Measurements from ENCODE around the gene AQP2. TPM values are rescaled to one million over a fixed set of nuclear protein-coding genes. Genes with fewer than 3 reads are reported as not detected.

The AQP2 gene
- total RNA-seq, 1 experiment from 2014 or later: not detected

DNA sequence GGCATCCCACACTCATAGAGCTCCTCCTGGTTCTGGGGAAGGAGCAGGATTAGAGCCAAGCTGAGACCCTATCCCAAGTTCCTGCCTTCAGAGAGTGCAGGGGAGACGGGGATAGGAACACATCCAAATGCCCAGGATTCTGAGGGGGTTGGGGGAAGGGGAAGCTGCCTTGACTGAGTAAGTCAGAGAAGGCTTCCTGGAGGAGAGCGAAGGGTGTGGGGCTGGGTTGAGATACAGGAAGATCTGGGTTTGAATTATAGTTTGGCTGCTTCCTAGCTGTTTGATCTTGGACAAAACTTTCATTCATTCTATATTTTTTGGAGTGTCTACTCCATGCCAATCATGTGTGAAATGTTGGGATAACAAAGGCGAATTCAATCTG, 8.0 kb upstream of the AQP2 start:
- Histone ChIP-seq H3K9me3 (ENCODE audit: control insufficient read depth in 1 of 2, insufficient read depth in 1 of 2, low read depth in 1 of 2, low read length in 2 of 2) (no peaks in the 10 kb centered on the region), H3K36me3 (ENCODE audit: control insufficient read depth in 1 of 2, insufficient read depth in 2 of 2, low read length in 2 of 2) (no peaks in the 10 kb centered on the region), H3K9ac (ENCODE audit: low read length) (no peak overlapping the region), H2AFZ (ENCODE audit: low read depth, low read length, poor library complexity, severe bottlenecking) (no peak overlapping the region), H3K4me1 (ENCODE audit: control insufficient read depth in 1 of 2, insufficient read depth in 2 of 2, low read length in 2 of 2) (peaks cover 3 to 13% of the 10 kb centered on the region in 2 experiments; a peak in 3 of 4 replicates), H3K27me3 (ENCODE audit: insufficient read depth, low read length) (no peaks in the 10 kb centered on the region), H3K9me2 (ENCODE audit: insufficient read depth) (no peaks in the 10 kb centered on the region), H3K4me2 (ENCODE audit: low read length) (no peak overlapping the region), H3K4me3 (replicated peaks in 1 of 2; ENCODE audit: low read depth in 1 of 2, low read length in 2 of 2) (no peak overlapping the region), H4K20me1 (ENCODE audit: insufficient read depth) (no peaks in the 10 kb centered on the region), H3K27ac (ENCODE audit: low read depth, low read length) (no peak overlapping the region), H3K79me2 (ENCODE audit: insufficient read depth, low read length) (no peaks in the 10 kb centered on the region)
- no TSS peak for BruUV-seq (replicated peaks)
- intact Hi-C loops (cut with micrococcal nuclease): no loop called here
- no peak for ATAC-seq
- TF ChIP-seq SP1 (IDR thresholded peaks at IDR 0.05; ENCODE audit: low read depth) (no peak), POLR2AphosphoS5 (IDR thresholded peaks at IDR 0.05; ENCODE audit: low read depth, low read length) (no peak)
- POLR2A ChIA-PET: no interaction called here
- CTCF ChIA-PET: no interaction called here
- no peak for DNase-seq (ENCODE audit: low read depth, low spot score)
- RAD21 ChIA-PET (ENCODE audit: low non-redundant PET in 1 of 2, low total read pairs in 2 of 2, uncharacterized antibody in 2 of 2, unreplicated experiment in 2 of 2): no interaction called here

- H3K9me3 ChIP-seq (ENCODE audit: control insufficient read depth in 1 of 2, insufficient read depth in 1 of 2, low read depth in 1 of 2, low read length in 2 of 2): no peaks in the 10 kb centered on the region
- no peaks in the 10 kb centered on the region for H3K27me3 ChIP-seq (ENCODE audit: insufficient read depth, low read length)
- peaks cover 3 to 13% of the 10 kb centered on the region in 2 experiments; a peak in 3 of 4 replicates for H3K4me1 ChIP-seq (ENCODE audit: control insufficient read depth in 1 of 2, insufficient read depth in 2 of 2, low read length in 2 of 2)
- ChIA-PET RAD21 (ENCODE audit: low non-redundant PET in 1 of 2, low total read pairs in 2 of 2, uncharacterized antibody in 2 of 2, unreplicated experiment in 2 of 2) (no interaction called here), CTCF (no interaction called here), POLR2A (no interaction called here)
- H4K20me1 ChIP-seq (ENCODE audit: insufficient read depth): no peaks in the 10 kb centered on the region
- H3K4me2 ChIP-seq (ENCODE audit: low read length): no peak overlapping the region
- H3K36me3 ChIP-seq (ENCODE audit: control insufficient read depth in 1 of 2, insufficient read depth in 2 of 2, low read length in 2 of 2): no peaks in the 10 kb centered on the region
- no peaks in the 10 kb centered on the region for H3K79me2 ChIP-seq (ENCODE audit: insufficient read depth, low read length)
- DNase-seq (ENCODE audit: low read depth, low spot score) (no peak), ATAC-seq (no peak)
- intact Hi-C loops (cut with micrococcal nuclease): no loop called here
- H3K9me2 ChIP-seq (ENCODE audit: insufficient read depth): no peaks in the 10 kb centered on the region
- no peak overlapping the region for H3K27ac ChIP-seq (ENCODE audit: low read depth, low read length)
- no TSS peak for BruUV-seq (replicated peaks)
- no peak overlapping the region for H3K4me3 ChIP-seq (replicated peaks in 1 of 2; ENCODE audit: low read depth in 1 of 2, low read length in 2 of 2)
- no peak overlapping the region for H2AFZ ChIP-seq (ENCODE audit: low read depth, low read length, poor library complexity, severe bottlenecking)
- no peak overlapping the region for H3K9ac ChIP-seq (ENCODE audit: low read length)
- TF ChIP-seq SP1 (IDR thresholded peaks at IDR 0.05; ENCODE audit: low read depth) (no peak), YY1 (IDR thresholded peaks at IDR 0.05; ENCODE audit: extremely low read depth, insufficient replicate concordance, low read depth, low read length) (no peak), CEBPB (IDR thresholded peaks at IDR 0.05; ENCODE audit: low read depth) (no peak), POLR2AphosphoS5 (IDR thresholded peaks at IDR 0.05; ENCODE audit: low read depth, low read length) (no peak), SRF (IDR thresholded peaks at IDR 0.05; ENCODE audit: low read depth) (no peak), POLR2A (IDR thresholded peaks at IDR 0.05; ENCODE audit: borderline replicate concordance, extremely low read depth, insufficient read depth, insufficient read length) (no peak), SIN3A (IDR thresholded peaks at IDR 0.05; ENCODE audit: low read depth) (no peak), CBX3 (IDR thresholded peaks at IDR 0.05; ENCODE audit: low read depth) (no peak), CTCF (IDR thresholded peaks at IDR 0.05 in 2 of 3, conservative IDR thresholded peaks at IDR 0.05 in 1 of 3; ENCODE audit: borderline replicate concordance in 1 of 3, insufficient read depth in 1 of 3, low read depth in 2 of 3, low read length in 2 of 3) (no peak), ZFX (IDR thresholded peaks at IDR 0.05) (no peak), JUND (IDR thresholded peaks at IDR 0.05) (no peak)
- TF ChIP-seq, protein P1, sequence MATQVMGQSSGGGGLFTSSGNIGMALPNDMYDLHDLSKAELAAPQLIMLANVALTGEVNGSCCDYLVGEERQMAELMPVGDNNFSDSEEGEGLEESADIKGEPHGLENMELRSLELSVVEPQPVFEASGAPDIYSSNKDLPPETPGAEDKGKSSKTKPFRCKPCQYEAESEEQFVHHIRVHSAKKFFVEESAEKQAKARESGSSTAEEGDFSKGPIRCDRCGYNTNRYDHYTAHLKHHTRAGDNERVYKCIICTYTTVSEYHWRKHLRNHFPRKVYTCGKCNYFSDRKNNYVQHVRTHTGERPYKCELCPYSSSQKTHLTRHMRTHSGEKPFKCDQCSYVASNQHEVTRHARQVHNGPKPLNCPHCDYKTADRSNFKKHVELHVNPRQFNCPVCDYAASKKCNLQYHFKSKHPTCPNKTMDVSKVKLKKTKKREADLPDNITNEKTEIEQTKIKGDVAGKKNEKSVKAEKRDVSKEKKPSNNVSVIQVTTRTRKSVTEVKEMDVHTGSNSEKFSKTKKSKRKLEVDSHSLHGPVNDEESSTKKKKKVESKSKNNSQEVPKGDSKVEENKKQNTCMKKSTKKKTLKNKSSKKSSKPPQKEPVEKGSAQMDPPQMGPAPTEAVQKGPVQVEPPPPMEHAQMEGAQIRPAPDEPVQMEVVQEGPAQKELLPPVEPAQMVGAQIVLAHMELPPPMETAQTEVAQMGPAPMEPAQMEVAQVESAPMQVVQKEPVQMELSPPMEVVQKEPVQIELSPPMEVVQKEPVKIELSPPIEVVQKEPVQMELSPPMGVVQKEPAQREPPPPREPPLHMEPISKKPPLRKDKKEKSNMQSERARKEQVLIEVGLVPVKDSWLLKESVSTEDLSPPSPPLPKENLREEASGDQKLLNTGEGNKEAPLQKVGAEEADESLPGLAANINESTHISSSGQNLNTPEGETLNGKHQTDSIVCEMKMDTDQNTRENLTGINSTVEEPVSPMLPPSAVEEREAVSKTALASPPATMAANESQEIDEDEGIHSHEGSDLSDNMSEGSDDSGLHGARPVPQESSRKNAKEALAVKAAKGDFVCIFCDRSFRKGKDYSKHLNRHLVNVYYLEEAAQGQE (IDR thresholded peaks at IDR 0.05; ENCODE audit: low read depth): no peak
- TF ChIP-seq, protein P2, sequence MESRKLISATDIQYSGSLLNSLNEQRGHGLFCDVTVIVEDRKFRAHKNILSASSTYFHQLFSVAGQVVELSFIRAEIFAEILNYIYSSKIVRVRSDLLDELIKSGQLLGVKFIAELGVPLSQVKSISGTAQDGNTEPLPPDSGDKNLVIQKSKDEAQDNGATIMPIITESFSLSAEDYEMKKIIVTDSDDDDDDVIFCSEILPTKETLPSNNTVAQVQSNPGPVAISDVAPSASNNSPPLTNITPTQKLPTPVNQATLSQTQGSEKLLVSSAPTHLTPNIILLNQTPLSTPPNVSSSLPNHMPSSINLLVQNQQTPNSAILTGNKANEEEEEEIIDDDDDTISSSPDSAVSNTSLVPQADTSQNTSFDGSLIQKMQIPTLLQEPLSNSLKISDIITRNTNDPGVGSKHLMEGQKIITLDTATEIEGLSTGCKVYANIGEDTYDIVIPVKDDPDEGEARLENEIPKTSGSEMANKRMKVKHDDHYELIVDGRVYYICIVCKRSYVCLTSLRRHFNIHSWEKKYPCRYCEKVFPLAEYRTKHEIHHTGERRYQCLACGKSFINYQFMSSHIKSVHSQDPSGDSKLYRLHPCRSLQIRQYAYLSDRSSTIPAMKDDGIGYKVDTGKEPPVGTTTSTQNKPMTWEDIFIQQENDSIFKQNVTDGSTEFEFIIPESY (IDR thresholded peaks at IDR 0.05; ENCODE audit: extremely low read depth, insufficient replicate concordance, low read length): no peak
Observed at GRCh38 chr12:49942921-49943624, 7.5 kb upstream of the AQP2 start.

All from HCT116 (cell line).